Trophoblast cell (in vitro differentiated cells and primary cell): Measurements from ENCODE around the gene KCNMA1.

ENCODE experiments used
- DNase-seq, 2 donors: peaks; one replicate each; pipeline ENCODE4 v3.0.0-alpha.2; 2016
- H2AFZ ChIP-seq: 2 replicates; pipeline ENCODE4 v1.6.1; 2013; ENCODE audit warnings: low read length, moderate library complexity, mild to moderate bottlenecking; ENCODE audit not compliant: insufficient read depth, poor library complexity
- H2AK5ac ChIP-seq: 2 replicates; pipeline ENCODE4 v1.6.1; 2013; ENCODE audit warnings: mild to moderate bottlenecking, low read length
- H2BK120ac ChIP-seq: 2 replicates; pipeline ENCODE4 v1.6.1; 2013; ENCODE audit warnings: low read length, mild to moderate bottlenecking, moderate library complexity; ENCODE audit not compliant: insufficient read depth, poor library complexity
- H2BK12ac ChIP-seq: 2 replicates; pipeline ENCODE4 v1.6.1; 2013; ENCODE audit warnings: mild to moderate bottlenecking, low read length, moderate library complexity
- H2BK5ac ChIP-seq: 2 replicates; pipeline ENCODE4 v1.6.1; 2013; ENCODE audit warnings: low read length, low read depth, moderate library complexity, mild to moderate bottlenecking; ENCODE audit not compliant: poor library complexity
- H3K14ac ChIP-seq: 2 replicates; pipeline ENCODE4 v1.6.1; 2013; ENCODE audit warnings: mild to moderate bottlenecking, low read length
- H3K18ac ChIP-seq: 2 replicates; pipeline ENCODE4 v1.6.1; 2013; ENCODE audit warnings: mild to moderate bottlenecking, low read length
- H3K23ac ChIP-seq: 2 replicates; pipeline ENCODE4 v1.6.1; 2013; ENCODE audit warnings: low read length
- H3K27ac ChIP-seq: 2 replicates; pipeline ENCODE4 v1.5.1; 2013; ENCODE audit warnings: low read depth, mild to moderate bottlenecking, inconsistent platforms, low read length, moderate library complexity
- H3K27me3 ChIP-seq: 2 replicates; pipeline ENCODE4 v1.6.1; 2013; ENCODE audit warnings: inconsistent platforms, mild to moderate bottlenecking, low read length, moderate library complexity; ENCODE audit not compliant: insufficient read depth
- H3K36me3 ChIP-seq, 2 experiments: 1 replicate in 1 of 2; 2 replicates in 1 of 2; pipeline ENCODE4 v1.6.1; 2013; ENCODE audit warnings: low read length in 2 of 2, mild to moderate bottlenecking in 2 of 2, moderate library complexity in 1 of 2; ENCODE audit not compliant: insufficient read depth in 2 of 2, control insufficient read depth in 1 of 2
- H3K4ac ChIP-seq: 2 replicates; pipeline ENCODE4 v1.6.1; 2013; ENCODE audit warnings: low read depth, mild to moderate bottlenecking, low read length, moderate library complexity
- H3K4me1 ChIP-seq, 2 experiments: 1 replicate in 1 of 2; 2 replicates in 1 of 2; pipeline ENCODE4 v1.6.1; 2013; ENCODE audit warnings: low read length in 2 of 2, mild to moderate bottlenecking in 2 of 2, moderate library complexity in 1 of 2; ENCODE audit not compliant: insufficient read depth in 2 of 2, control insufficient read depth in 1 of 2
- H3K4me2 ChIP-seq: 2 replicates; pipeline ENCODE4 v1.6.1; 2013; ENCODE audit warnings: inconsistent platforms, mild to moderate bottlenecking, low read length, moderate library complexity
- H3K4me3 ChIP-seq: 2 replicates; pipeline ENCODE4 v1.5.1; 2013; ENCODE audit warnings: mild to moderate bottlenecking, low read depth, low read length, inconsistent platforms
- H3K79me1 ChIP-seq: one replicate; pipeline ENCODE4 v1.6.1; 2013; ENCODE audit warnings: low read length
- H3K79me2 ChIP-seq: 2 replicates; pipeline ENCODE4 v1.6.1; 2013; ENCODE audit warnings: low read length, mild to moderate bottlenecking; ENCODE audit not compliant: control insufficient read depth, insufficient read depth, poor library complexity
- H3K9ac ChIP-seq: 2 replicates; pipeline ENCODE4 v1.6.1; 2013; ENCODE audit warnings: mild to moderate bottlenecking, low read length
- H3K9me3 ChIP-seq: 2 replicates; pipeline ENCODE4 v1.6.1; 2013; ENCODE audit warnings: low read depth, mild to moderate bottlenecking, control low read depth, inconsistent platforms, low read length; ENCODE audit not compliant: insufficient read depth
- H4K12ac ChIP-seq: 2 replicates; pipeline ENCODE4 v1.6.1; 2013; ENCODE audit warnings: low read depth, mild to moderate bottlenecking, low read length, moderate library complexity
- H4K8ac ChIP-seq: 2 replicates; pipeline ENCODE4 v1.6.1; 2013; ENCODE audit warnings: low read depth, mild to moderate bottlenecking, low read length, moderate library complexity
- H4K91ac ChIP-seq: one replicate; pipeline ENCODE4 v1.6.1; 2013; ENCODE audit warnings: low read depth, mild to moderate bottlenecking, low read length, moderate library complexity
- WGBS: extraction: QIAGEN DNeasy Blood & Tissue Kit; methylation state at CpG from one replicate; pipeline ENCODE4 v1.1.7; 2013; ENCODE audit warnings: missing lambda C conversion rate; ENCODE audit not compliant: insufficient read length, insufficient coverage; ENCODE audit errors: extremely low coverage; 5-methylcytosine and 5-hydroxymethylcytosine counted together

KCNMA1 gene

DNA sequence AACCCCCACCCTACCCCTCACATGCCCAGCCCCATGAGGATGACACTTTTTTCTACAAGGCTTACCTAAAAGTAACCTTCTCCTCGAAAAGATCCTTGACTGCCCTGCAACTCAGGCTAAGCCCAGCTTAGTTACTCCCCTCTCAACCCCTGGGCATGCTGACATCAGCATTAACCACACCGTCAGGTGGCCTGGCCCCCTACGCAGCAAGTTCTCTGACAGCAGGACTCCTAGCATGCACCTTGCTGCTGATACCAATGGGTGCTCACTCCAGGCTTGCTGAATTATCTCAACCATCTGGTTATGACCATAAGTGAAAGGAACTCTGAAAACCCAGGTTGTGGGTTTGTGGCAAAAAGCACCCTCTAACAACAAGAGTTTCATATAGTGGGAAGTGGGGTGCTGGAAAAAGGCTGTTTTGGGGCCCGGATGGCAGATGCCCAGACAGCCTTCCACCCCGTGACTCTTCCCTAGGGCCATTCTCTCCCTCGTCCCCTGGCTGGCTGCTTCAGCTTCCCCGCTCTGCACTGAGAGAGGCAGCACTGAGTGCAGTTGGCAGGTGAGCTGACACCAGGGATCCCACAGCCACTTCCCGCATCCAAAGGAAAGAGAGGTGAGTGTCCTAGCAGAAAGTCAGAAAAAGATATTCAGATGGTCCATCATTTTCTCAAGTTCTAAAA, 518.9 kb downstream of the KCNMA1 start:
- H3K23ac ChIP-seq = no peak overlapping the region
- no CpG with 5 or more reads among the region's 8 CpGs for WGBS
- H2AFZ ChIP-seq = no peak overlapping the region
- DNase-seq = no peak
- no peak overlapping the region for H3K4me3 ChIP-seq
- no peaks in the 10 kb centered on the region for H3K36me3 ChIP-seq
- H3K9me3 ChIP-seq = no peaks in the 10 kb centered on the region
- no peak overlapping the region for H3K4ac ChIP-seq
- no peak overlapping the region for H2BK12ac ChIP-seq
- no peaks in the 10 kb centered on the region for H3K4me1 ChIP-seq
- H3K27me3 ChIP-seq = no peaks in the 10 kb centered on the region
- no peak overlapping the region for H2AK5ac ChIP-seq
- H3K4me2 ChIP-seq = no peak overlapping the region
- no peak overlapping the region for H4K91ac ChIP-seq
- H3K9ac ChIP-seq = no peak overlapping the region
- no peaks in the 10 kb centered on the region for H3K79me1 ChIP-seq
- H4K12ac ChIP-seq = no peak overlapping the region
- H3K18ac ChIP-seq = no peak overlapping the region
- H4K8ac ChIP-seq = no peak overlapping the region
- no peaks in the 10 kb centered on the region for H3K79me2 ChIP-seq
- H3K27ac ChIP-seq = no peak overlapping the region
- H2BK120ac ChIP-seq = no peak overlapping the region
- H2BK5ac ChIP-seq = no peak overlapping the region
- H3K14ac ChIP-seq = no peak overlapping the region

DNA sequence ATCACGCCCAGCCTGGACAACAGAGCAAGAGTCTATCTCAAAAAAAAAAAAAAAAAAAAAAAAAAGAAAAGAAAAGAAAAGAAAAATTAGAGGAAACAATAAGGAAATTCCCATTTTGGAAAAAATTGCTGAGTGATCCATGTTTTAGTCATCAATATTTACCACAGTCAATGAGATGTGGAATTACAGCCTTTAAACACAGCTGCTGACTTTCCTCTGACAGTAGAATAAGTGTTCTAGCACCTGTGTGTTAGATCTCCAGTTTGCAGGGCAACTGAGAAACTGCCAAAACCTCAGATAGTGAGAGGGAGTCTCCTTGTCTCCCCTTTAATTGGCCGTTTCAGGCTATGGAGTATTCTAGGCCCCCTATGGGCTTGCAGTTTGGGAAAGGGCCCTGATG, 520.1 kb downstream of the KCNMA1 start:
- Histone ChIP-seq H3K4me1 (no peaks in the 10 kb centered on the region), H4K91ac (no peak overlapping the region), H4K8ac (no peak overlapping the region), H3K79me1 (no peaks in the 10 kb centered on the region), H3K27ac (no peak overlapping the region), H2BK120ac (no peak overlapping the region), H2AFZ (no peak overlapping the region), H3K4ac (no peak overlapping the region), H3K36me3 (no peaks in the 10 kb centered on the region), H4K12ac (no peak overlapping the region), H3K4me2 (no peak overlapping the region), H3K4me3 (no peak overlapping the region), H3K9ac (no peak overlapping the region), H3K14ac (no peak overlapping the region), H2AK5ac (no peak overlapping the region), H3K18ac (no peak overlapping the region), H2BK5ac (no peak overlapping the region), H3K9me3 (no peaks in the 10 kb centered on the region), H3K79me2 (no peaks in the 10 kb centered on the region), H3K27me3 (no peaks in the 10 kb centered on the region), H2BK12ac (no peak overlapping the region), H3K23ac (no peak overlapping the region)
- no peak for DNase-seq
- no CpG with 5 or more reads among the region's 2 CpGs for WGBS

DNA sequence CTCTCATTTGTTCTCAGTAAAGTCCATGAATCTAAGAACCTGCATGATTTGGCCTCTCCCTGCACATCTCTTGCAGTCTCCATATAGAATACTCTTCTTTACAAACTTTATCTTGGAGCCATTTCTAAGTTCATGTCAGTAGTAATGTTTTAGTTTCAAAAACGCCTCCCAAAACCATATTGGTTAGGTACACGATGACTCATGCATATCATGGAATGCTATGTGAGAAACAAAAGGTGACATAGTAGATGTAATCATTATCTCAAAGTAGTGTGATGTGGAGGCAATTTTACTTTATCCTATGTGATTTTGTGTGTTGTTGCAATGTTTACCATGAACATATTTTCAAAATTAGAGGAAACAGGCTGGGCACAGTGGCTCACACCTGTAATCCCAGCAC, 520.7 kb downstream of the KCNMA1 start:
- H4K91ac ChIP-seq = no peak overlapping the region
- no peak overlapping the region for H4K8ac ChIP-seq
- H3K36me3 ChIP-seq = no peaks in the 10 kb centered on the region
- no peak overlapping the region for H2AK5ac ChIP-seq
- H3K23ac ChIP-seq = no peak overlapping the region
- no peaks in the 10 kb centered on the region for H3K9me3 ChIP-seq
- H3K79me1 ChIP-seq = no peaks in the 10 kb centered on the region
- H3K9ac ChIP-seq = no peak overlapping the region
- no peak overlapping the region for H2BK12ac ChIP-seq
- no peak overlapping the region for H3K4ac ChIP-seq
- no peak overlapping the region for H2BK5ac ChIP-seq
- H3K27ac ChIP-seq = no peak overlapping the region
- no peak overlapping the region for H3K4me2 ChIP-seq
- H4K12ac ChIP-seq = no peak overlapping the region
- no CpG with 5 or more reads among the region's 2 CpGs for WGBS
- no peak for DNase-seq
- H3K79me2 ChIP-seq = no peaks in the 10 kb centered on the region
- no peaks in the 10 kb centered on the region for H3K4me1 ChIP-seq
- H3K4me3 ChIP-seq = no peak overlapping the region
- H3K18ac ChIP-seq = no peak overlapping the region
- H3K27me3 ChIP-seq = no peaks in the 10 kb centered on the region
- H2BK120ac ChIP-seq = no peak overlapping the region
- H2AFZ ChIP-seq = no peak overlapping the region
- H3K14ac ChIP-seq = no peak overlapping the region

DNA sequence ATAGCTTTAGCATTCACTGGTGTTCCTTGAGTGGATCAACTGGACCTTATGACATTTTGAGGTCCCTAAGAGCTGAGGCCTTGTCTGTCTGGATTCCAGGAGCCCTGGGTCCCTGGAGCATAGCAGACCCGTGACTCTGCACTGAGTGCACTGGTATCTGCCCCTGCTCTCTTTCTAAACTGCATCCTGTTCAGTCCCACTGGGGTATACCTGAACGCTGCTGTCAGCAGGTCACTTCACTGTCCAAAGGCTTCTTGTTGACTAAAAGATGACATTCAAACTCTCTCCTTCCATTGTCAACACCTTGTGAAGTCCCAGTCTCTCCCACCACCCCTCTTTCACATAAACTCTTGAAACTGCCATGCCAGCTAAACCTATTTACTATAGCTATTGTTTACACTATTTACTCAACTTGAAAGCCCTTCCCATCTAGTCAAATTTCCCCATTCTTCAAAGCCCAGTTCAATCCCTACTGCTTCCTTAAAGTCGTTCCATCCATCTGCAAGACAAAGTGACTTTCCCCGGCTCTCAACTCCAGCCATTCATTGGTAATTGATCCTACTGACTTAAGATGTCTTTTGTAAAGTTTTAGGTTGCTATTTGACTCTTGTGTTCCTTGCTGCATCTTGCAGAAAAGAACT, 523.3 kb downstream of the KCNMA1 start:
- Histone ChIP-seq H3K4me2 (no peak overlapping the region), H3K9me3 (no peaks in the 10 kb centered on the region)
- WGBS = no CpG with 5 or more reads among the region's 4 CpGs

More for the DNA sequence above, 523.3 kb downstream of the KCNMA1 start:
- H3K18ac ChIP-seq = no peak overlapping the region
- H2AFZ ChIP-seq = no peak overlapping the region
- no peak overlapping the region for H2BK12ac ChIP-seq
- no peak overlapping the region for H2BK120ac ChIP-seq
- no peak overlapping the region for H3K4me3 ChIP-seq
- no peaks in the 10 kb centered on the region for H3K79me2 ChIP-seq
- H4K12ac ChIP-seq = no peak overlapping the region
- H3K9ac ChIP-seq = no peak overlapping the region
- no peak overlapping the region for H4K8ac ChIP-seq
- H3K23ac ChIP-seq = no peak overlapping the region
- H2BK5ac ChIP-seq = no peak overlapping the region
- no peak overlapping the region for H3K14ac ChIP-seq
- H3K4me1 ChIP-seq = no peaks in the 10 kb centered on the region
- no peaks in the 10 kb centered on the region for H3K79me1 ChIP-seq
- no peak overlapping the region for H2AK5ac ChIP-seq
- no peak for DNase-seq
- H4K91ac ChIP-seq = no peak overlapping the region
- H3K27me3 ChIP-seq = no peaks in the 10 kb centered on the region
- no peak overlapping the region for H3K27ac ChIP-seq
- no peak overlapping the region for H3K4ac ChIP-seq
- peaks cover 2 to 5% of the 10 kb centered on the region in 2 experiments for H3K36me3 ChIP-seq
